ENCODE measurements around the gene GNL2.

GNL2 gene

GRCh38 chr1:37633040-37633937 is 37.6 kb upstream of the GNL2 start:
- no peak for TF ChIP-seq CTCF (conservative IDR thresholded peaks at IDR 0.05; ENCODE audit: low read length)
- no peak for DNase-seq (ENCODE audit: low read depth)
- H3K4me3 ChIP-seq (ENCODE audit: low read length): no peak overlapping the region

GRCh38 chr1:37631036-37631435 is 35.3 kb upstream of the GNL2 start:
- H3K4me3 ChIP-seq (ENCODE audit: low read length): no peak overlapping the region
- no peak for DNase-seq (ENCODE audit: low read depth)
- TF ChIP-seq CTCF (conservative IDR thresholded peaks at IDR 0.05; ENCODE audit: low read length): no peak

- no peak for DNase-seq (ENCODE audit: low read depth)
- no peak for TF ChIP-seq CTCF (conservative IDR thresholded peaks at IDR 0.05; ENCODE audit: low read length)
- no peak overlapping the region for H3K4me3 ChIP-seq (ENCODE audit: low read length)
Measured at GRCh38 chr1:37630426-37631028, 34.8 kb upstream of the GNL2 start.

- no peak for TF ChIP-seq CTCF (conservative IDR thresholded peaks at IDR 0.05; ENCODE audit: low read length)
- no peak overlapping the region for H3K4me3 ChIP-seq (ENCODE audit: low read length)
- no peak for DNase-seq (ENCODE audit: low read depth)
Measured at GRCh38 chr1:37629726-37630425, 34.1 kb upstream of the GNL2 start.

- H3K4me3 ChIP-seq (ENCODE audit: low read length): no peak overlapping the region
- TF ChIP-seq CTCF (conservative IDR thresholded peaks at IDR 0.05; ENCODE audit: low read length): no peak
- no peak for DNase-seq (ENCODE audit: low read depth)
Measured at GRCh38 chr1:37629008-37629407, 33.3 kb upstream of the GNL2 start.

- no peak for DNase-seq (ENCODE audit: low read depth)
- TF ChIP-seq CTCF (conservative IDR thresholded peaks at IDR 0.05; ENCODE audit: low read length): no peak
Measured at GRCh38 chr1:37628026-37628556, 32.4 kb upstream of the GNL2 start.

More at GRCh38 chr1:37628026-37628556, 32.4 kb upstream of the GNL2 start:
- no peak overlapping the region for H3K4me3 ChIP-seq (ENCODE audit: low read length)

All from AG10803 (cell line).